Heart left ventricle (tissue), 13 donors: ENCODE results near the gene DHX36.

Experiments used
- POLR2A ChIP-seq, 2 donors: fragments of 450-650 bp; IDR thresholded peaks; one replicate each; pipeline ENCODE4 v1.6.1; 2017; ENCODE audit warnings: antibody characterized with exemption in 2 of 2, mild to moderate bottlenecking in 2 of 2, moderate library complexity in 2 of 2
- TF ChIP-seq, protein P1 (sequence below), 12 donors: fragments of 200-600 bp; sonication (generic) in 4 of 12; IDR thresholded peaks; one replicate each; pipeline versions ENCODE4 v1.5.0 to v1.8.0; 2018 to 2022; ENCODE audit warnings: antibody characterized with exemption in 12 of 12, mild to moderate bottlenecking in 5 of 12
- donor health status: ischemic (EF 13 %, LVEDD 7.1; RV severe dilation, severe dysfunction).
- donor health status: DM: no; HTN: yes; CAD: no.
- donor health status: DM: no; HTN: no; CAD: no.
- donor health status: ischemic (EF 25% LVEDD 6.9; RV normal size, moderate dysfunction).
- donor health status: ischemic (EF 25% LVEDD 5.7; RV mildly dilated, moderate dysfunction).
- donor health status: ischemic (EF 35%, LVEDD 5.7; RV mildly dilated, moderate dysfunction).
- donor health status: nonischemic (EF 11% LVEDD 7.7; RV severe dilation, severe dysfunction).
- donor health status: DM: yes; HTN: yes; CAD: no.
- donor health status: PGD.
- donor health status: ischemic (EF 29% LVEDD 5.4; RV normal size, mild dysfunction).
- donor health status: nonischemic (EF 23%, LVEDD 6.1; RV moderate dilation, normal function).

DNA sequence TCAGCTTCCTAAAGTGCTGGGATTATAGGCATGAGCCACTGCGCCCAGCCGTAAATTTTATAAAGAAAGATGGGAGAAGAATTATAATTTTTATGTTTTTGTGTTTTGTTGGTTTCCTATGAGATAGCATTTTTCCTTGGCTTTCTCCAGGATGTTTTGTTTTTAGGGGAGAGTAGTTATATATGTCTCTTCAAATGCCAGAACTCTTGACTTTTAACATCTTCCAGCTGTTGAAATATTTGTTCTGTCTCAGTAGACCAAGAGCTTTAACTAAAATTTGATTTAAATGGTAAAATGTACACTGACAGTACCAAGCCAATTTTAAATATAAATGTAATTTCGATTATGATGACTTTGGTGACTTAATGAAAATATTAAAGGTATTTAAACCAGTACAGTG lies 96.8 kb downstream of the DHX36 start:
- TF ChIP-seq, protein P1, sequence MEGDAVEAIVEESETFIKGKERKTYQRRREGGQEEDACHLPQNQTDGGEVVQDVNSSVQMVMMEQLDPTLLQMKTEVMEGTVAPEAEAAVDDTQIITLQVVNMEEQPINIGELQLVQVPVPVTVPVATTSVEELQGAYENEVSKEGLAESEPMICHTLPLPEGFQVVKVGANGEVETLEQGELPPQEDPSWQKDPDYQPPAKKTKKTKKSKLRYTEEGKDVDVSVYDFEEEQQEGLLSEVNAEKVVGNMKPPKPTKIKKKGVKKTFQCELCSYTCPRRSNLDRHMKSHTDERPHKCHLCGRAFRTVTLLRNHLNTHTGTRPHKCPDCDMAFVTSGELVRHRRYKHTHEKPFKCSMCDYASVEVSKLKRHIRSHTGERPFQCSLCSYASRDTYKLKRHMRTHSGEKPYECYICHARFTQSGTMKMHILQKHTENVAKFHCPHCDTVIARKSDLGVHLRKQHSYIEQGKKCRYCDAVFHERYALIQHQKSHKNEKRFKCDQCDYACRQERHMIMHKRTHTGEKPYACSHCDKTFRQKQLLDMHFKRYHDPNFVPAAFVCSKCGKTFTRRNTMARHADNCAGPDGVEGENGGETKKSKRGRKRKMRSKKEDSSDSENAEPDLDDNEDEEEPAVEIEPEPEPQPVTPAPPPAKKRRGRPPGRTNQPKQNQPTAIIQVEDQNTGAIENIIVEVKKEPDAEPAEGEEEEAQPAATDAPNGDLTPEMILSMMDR (IDR thresholded peaks at IDR 0.05) = no peak
- no peak for TF ChIP-seq POLR2A (IDR thresholded peaks at IDR 0.05)
